ENCODE data around the gene EEIG1.

The EEIG1 gene

DNA sequence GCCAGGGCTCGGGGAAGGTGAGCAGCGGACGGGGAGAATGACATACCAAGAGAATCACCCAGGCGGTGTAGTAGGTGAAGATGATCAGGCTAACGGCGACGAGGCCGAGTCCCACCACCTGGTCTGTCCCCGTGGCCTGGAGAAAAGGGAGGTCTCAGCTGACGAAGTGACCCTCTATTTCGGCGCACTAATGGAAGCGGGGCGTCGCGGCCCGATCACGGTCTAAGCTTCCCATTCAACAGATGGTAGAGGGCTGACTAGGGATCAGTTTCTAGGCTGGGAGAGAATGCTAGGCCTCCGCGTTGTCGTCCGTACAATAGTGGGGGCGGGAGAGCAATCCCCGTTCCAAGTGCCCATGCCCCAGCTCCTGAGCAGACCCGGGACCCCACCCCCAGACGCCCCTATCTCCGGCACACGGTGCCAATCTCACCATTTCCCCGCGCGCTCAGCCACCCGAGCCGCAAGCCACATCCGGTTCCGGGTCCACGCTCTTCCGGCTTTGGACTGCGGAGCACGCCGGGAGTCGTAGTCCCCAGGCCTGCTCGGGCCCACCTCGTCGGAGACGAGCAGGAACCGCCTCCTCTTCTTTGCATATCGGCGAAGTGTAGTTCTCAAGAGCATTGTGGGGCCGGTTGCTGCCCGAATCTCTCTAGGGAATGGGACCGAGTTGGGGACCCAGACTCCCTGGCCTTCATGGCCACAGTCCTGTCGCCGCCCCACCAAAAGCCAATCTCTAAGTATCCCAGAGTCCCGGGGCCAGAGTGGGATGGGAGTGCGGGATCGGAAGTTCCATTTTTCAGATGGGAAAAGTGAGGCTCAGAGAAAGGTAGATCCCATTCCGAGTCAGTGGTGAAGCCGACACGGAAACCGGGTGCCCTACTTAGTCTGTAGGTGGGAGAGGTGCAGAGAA, 43.1 kb downstream of the EEIG1 start, which contains the start of gene DPM2:
TSS of gene DPM2 (minus strand) at position 467 of the 910 bp plus-strand sequence. CDS start at position 433, 34 bp downstream.
- DNase-seq = peak; percentile 92

DNA sequence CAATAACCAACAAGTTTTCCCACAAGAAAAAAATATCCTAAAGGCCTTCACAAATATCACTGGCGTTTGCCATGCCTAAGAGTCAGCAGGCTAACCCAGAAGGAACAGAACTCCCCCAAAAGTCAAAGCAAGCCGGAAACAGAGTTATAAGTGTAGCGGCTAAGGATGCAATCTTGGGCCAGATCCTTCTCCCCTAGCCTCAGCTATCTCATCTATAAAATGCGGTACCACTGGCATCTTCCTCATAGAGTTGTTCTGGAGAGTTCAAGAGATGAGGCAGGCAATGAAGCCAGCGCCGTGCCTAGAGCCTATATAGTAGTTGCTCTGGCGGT, 43.8 kb downstream of the EEIG1 start:
- no peak for DNase-seq

DNA sequence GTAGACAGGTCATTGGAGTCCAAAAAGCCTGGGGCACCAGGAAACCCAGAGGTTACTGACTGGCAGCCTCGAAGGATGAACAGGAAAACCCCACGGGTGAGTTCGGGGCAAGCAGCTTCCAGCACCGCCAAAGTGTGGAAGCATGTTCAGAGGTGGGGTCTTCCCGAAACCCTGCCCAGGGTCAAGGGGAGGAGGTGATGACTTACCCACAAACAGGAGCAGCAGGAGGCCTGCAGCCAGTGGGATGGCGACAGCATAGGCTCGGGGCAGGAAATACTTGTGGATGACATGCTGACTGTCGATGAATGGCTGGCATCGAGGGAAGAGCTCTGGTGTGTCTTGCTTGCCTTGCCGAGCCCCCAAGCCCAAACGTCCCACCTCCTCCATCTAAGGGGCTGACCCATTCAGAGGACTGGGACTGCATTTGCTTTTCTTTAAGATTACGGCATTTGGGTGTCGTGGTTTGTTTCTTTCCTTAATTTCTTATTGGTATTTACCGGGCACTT, 44.4 kb downstream of the EEIG1 start:
- no peak for DNase-seq

DNA sequence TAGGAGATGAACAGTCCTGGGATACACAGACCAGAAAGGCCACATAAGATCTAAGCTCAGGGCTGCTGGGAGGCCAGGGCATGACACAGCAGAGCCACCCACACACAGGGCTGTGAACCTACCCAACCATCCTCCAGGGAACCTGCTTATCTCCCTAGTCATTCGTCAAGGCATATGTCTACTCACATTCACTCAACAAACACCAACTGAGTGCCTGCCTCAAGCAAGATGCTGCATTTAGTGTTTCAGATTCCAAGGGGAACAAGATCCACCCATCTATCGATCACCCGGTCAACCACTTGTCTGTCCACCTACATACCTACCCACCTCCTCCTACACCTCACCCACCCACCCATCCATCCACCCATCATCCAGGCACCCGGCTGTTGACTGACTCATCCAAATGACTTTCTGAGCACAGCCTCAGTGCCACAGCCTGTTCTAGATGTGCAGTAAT, 45.0 kb downstream of the EEIG1 start:
- DNase-seq = no peak

DNA sequence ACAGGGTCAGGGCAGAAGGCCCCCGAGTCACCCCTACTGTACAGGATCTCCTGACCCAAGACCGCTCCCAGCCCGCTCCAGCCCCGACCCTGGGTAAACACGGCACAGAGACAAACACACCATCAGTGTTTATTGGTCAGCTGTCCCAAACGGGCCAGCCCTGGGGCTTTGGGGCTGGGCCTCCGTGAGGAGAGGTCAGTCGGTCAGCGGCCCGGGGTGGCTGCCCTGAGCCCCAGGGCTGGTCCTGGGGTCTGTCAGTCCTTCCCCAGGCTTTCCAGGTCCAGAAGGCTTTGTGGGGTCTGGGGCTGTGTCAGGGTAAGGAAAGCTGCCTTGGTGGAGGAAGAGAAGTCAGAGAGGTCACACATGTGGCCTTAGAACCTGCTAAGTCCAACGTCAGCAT, 45.8 kb downstream of the EEIG1 start:
- DNase-seq = no peak

DNA sequence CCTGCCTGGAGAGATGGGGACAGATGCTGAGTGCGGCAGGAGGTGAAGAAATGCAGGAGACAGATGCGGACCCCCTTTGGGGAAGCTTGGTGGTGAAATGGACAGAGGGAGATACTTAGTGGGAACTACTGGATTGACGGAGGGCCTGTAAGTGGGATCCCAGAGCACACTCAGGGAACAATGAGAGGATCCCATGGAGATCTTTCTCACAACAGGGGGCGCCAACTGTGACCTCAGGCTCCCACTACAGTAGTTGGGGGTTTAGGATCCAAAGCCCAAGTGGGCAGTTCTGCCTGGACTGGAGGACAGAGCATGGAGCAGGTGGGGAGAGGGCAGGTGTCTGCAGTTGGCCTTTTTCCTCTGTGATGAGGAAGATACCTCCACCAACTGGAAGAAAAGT, 46.5 kb downstream of the EEIG1 start:
- DNase-seq = no peak

DNA sequence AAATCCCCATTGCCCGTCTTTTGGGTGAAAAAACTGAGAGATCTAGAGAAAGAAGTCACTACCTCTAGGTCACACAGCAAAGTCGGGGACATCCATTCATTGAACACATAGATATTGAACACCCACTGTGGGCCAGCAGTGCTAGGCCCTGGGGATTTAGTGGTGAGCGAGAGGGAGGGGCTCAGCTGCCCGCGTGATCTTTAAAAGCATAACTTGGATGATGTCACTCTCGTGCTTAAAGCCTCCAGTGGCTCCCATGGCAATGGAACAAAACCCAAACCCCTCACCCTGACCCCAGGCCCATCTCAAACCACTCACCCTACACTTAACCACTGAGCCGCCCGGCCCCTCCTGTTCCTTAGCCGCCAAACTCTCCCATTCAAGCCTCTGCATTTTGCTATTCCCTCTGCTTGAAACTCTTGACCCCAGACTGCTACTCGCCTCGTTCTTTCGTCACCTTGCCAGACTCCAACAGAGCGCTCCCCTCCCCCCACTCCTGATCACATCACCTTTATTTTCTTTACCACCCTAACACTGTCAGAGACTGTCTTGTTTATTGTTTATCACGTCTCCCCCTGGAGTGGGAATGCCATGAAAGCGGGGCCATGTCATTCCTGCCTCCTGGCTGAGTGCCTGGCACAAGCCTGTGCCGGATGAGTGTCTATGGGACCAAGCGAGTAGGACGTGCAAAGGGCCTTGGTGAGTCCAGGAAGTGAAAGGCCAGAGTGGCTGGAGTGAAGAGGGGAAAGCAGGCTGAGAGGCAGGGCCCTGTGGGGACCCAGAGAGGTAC, 49.5 kb downstream of the EEIG1 start:
- peak; percentile 68 for DNase-seq
